GM23248 (cell line): Measurements from ENCODE around the gene ADAMTSL3. TPM values are rescaled to one million over a fixed set of nuclear protein-coding genes. Genes with fewer than 3 reads are reported as not detected.

Experiments used
- DNase-seq: peaks from one replicate; pipeline ENCODE4 v3.0.0-alpha.2; 2015
- H2AFZ ChIP-seq: fragments of 200-600 bp; sonication (generic); 2 replicates; pipeline ENCODE4 v1.6.1; 2016; ENCODE audit warnings: antibody characterized with exemption
- H3F3A ChIP-seq: fragments of 200-600 bp; sonication (generic); 2 replicates; pipeline ENCODE4 v1.6.1; 2016; ENCODE audit warnings: mild to moderate bottlenecking, antibody characterized with exemption, mixed run types; ENCODE audit not compliant: insufficient read depth
- H3K27ac ChIP-seq: fragments of 200-600 bp; sonication (generic); 2 replicates; pipeline ENCODE4 v1.5.1; 2016; ENCODE audit warnings: mild to moderate bottlenecking
- H3K27me3 ChIP-seq: fragments of 200-600 bp; sonication (generic); replicated peaks from 2 replicates; pipeline ENCODE4 v1.6.1; 2016; ENCODE audit warnings: mild to moderate bottlenecking; ENCODE audit not compliant: insufficient read depth
- H3K36me3 ChIP-seq: fragments of 200-600 bp; sonication (generic); 2 replicates; pipeline ENCODE4 v1.6.1; 2016; ENCODE audit warnings: low read depth, mild to moderate bottlenecking
- H3K4me1 ChIP-seq: fragments of 200-600 bp; sonication (generic); 2 replicates; pipeline ENCODE4 v1.6.1; 2016; ENCODE audit warnings: mild to moderate bottlenecking; ENCODE audit not compliant: insufficient read depth
- H3K4me2 ChIP-seq: fragments of 200-600 bp; sonication (generic); one replicate; pipeline ENCODE4 v1.6.1; 2016; ENCODE audit warnings: mild to moderate bottlenecking; ENCODE audit not compliant: unreplicated experiment
- H3K4me3 ChIP-seq: fragments of 200-600 bp; sonication (generic); 2 replicates; pipeline ENCODE4 v1.5.1; 2016; ENCODE audit warnings: mild to moderate bottlenecking
- H3K79me2 ChIP-seq: fragments of 200-600 bp; sonication (generic); 2 replicates; pipeline ENCODE4 v1.6.1; 2016; ENCODE audit warnings: mild to moderate bottlenecking; ENCODE audit not compliant: insufficient read depth
- H3K9ac ChIP-seq: fragments of 200-600 bp; sonication (generic); 2 replicates; pipeline ENCODE4 v1.6.1; 2016; ENCODE audit warnings: mild to moderate bottlenecking
- H3K9me2 ChIP-seq: fragments of 200-600 bp; sonication (generic); 2 replicates; pipeline ENCODE4 v1.6.1; 2016; ENCODE audit warnings: mixed run types, mild to moderate bottlenecking, moderate library complexity; ENCODE audit not compliant: insufficient read depth
- H3K9me3 ChIP-seq: fragments of 200-600 bp; sonication (generic); one replicate; pipeline ENCODE4 v1.6.1; 2017; ENCODE audit warnings: low read depth
- H4K20me1 ChIP-seq: fragments of 200-600 bp; sonication (generic); 2 replicates; pipeline ENCODE4 v1.6.0; 2016; ENCODE audit not compliant: insufficient read depth
- EZH2 ChIP-seq: fragments of 200-600 bp; sonication (generic); IDR thresholded peaks from 2 replicates; pipeline ENCODE4 v1.6.1; 2018; ENCODE audit warnings: antibody characterized with exemption, mild to moderate bottlenecking; ENCODE audit not compliant: insufficient read depth, poor library complexity, severe bottlenecking
- EZH2phosphoT487 ChIP-seq: fragments of 200-600 bp; sonication (generic); IDR thresholded peaks from 2 replicates; pipeline ENCODE4 v1.6.1; 2018; ENCODE audit warnings: antibody characterized with exemption, moderate library complexity, mild to moderate bottlenecking, low read depth; ENCODE audit not compliant: insufficient read depth
- WGBS, 2 experiments: methylation state at CpG; one replicate each; pipeline ENCODE4 v1.1.6; 2015 to 2017; ENCODE audit warnings: low lambda C conversion rate in 2 of 2, low coverage in 1 of 2; ENCODE audit errors: missing lambda C conversion rate in 2 of 2; 5-methylcytosine and 5-hydroxymethylcytosine counted together
- in situ Hi-C: fragments of 300-500 bp; cut with MboI; formaldehyde crosslinking; loops from 2 replicates; pipeline ENCODE4 v1.15.0; 2020
- polyA plus RNA-seq: library from polyadenylated mRNA; unstranded; fragments of >200 nt; fragmentation: Nextera tagmentation; extraction: Ambion mirVana; gene quantifications from 2 replicates; pipeline ENCODE4 v1.2.1, GENCODE V29; 2016
- total RNA-seq: library from RNA; depleted of rRNA; stranded (reverse); fragments of >200 nt; shearing (Covaris generic); gene quantifications from 2 replicates; pipeline ENCODE4 v1.2.3, GENCODE V29; 2014

ADAMTSL3 gene
- total and polyA plus RNA-seq, 2 experiments from 2014 or later = not detected

DNA sequence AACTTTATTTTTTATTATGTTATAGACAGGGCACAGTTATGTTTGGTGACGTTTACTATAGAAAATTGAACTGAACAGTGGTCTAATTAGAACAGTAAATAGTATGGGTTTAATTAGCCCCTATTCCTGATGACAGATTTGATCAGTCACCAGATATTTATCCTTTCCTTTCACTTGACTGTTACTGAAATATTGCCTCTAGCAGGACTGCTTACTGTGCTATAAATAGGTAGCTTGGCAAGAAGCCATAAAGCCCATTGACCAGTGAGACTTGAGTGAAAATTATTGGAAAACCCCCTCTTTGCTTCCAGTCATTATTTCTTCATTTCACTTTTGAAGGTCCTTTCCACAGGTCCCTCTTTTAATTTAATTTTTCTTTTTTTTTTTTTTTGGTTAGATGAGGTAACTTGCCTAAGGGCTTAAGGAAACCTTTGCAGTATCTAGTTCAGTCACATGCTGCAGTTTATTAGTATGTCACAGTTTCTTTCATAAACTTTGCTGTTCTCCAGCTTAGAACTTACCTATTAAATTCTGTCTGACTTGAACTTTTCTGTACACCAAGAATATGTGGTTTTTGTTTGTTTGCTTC is 115.6 kb downstream of the ADAMTSL3 start:
- Histone ChIP-seq H3K4me2 (no peak overlapping the region), H3K36me3 (no peaks in the 10 kb centered on the region), H3K9me2 (no peaks in the 10 kb centered on the region), H3K9ac (no peak overlapping the region), H4K20me1 (no peaks in the 10 kb centered on the region), H3K4me1 (no peaks in the 10 kb centered on the region), H3K4me3 (no peak overlapping the region), H3K27me3 (no peaks in the 10 kb centered on the region; the same call in 1 of the 2 replicates), H3K79me2 (no peaks in the 10 kb centered on the region), H3K9me3 (no peaks in the 10 kb centered on the region), H3F3A (no peaks in the 10 kb centered on the region), H2AFZ (no peak overlapping the region), H3K27ac (no peak overlapping the region)
- TF ChIP-seq EZH2phosphoT487 (no peak), EZH2 (no peak)
- DNase-seq = peak; percentile 3
- in situ Hi-C loops = no loop called here
- 22 to 29% methylated on average over 1 of the region's 1 CpG for WGBS, 2 experiments

DNA sequence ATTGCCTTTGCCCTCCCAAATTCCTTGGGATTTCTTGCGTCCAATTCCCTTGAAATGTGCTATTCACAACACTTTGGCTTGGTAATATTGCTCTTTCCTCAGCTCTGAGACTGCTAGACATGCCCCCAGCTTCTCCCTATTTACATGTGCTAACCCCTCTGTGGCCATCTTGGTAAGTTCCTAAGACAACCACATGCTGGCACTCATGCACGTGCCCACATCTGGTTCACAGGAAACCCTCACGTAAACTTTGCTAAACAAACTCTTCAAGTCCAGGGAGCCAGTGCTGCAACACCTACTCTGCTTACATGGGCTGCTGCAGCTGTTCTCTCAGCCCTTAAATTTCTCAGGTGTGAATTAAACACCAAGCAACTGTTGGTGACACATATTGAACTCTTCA is 121.8 kb downstream of the ADAMTSL3 start:
- WGBS, 2 experiments = 32 to 34% methylated on average over 3 of the region's 3 CpGs
- TF ChIP-seq EZH2 (no peak), EZH2phosphoT487 (no peak)
- DNase-seq = no peak
- Histone ChIP-seq H4K20me1 (no peaks in the 10 kb centered on the region), H2AFZ (no peak overlapping the region), H3K9me2 (no peaks in the 10 kb centered on the region), H3K9me3 (no peaks in the 10 kb centered on the region), H3K4me1 (no peaks in the 10 kb centered on the region), H3K4me3 (no peak overlapping the region), H3K27ac (no peak overlapping the region), H3K79me2 (no peaks in the 10 kb centered on the region), H3K36me3 (no peaks in the 10 kb centered on the region), H3F3A (no peaks in the 10 kb centered on the region), H3K9ac (no peak overlapping the region), H3K27me3 (no peaks in the 10 kb centered on the region), H3K4me2 (no peak overlapping the region)
- in situ Hi-C loops = no loop called here

DNA sequence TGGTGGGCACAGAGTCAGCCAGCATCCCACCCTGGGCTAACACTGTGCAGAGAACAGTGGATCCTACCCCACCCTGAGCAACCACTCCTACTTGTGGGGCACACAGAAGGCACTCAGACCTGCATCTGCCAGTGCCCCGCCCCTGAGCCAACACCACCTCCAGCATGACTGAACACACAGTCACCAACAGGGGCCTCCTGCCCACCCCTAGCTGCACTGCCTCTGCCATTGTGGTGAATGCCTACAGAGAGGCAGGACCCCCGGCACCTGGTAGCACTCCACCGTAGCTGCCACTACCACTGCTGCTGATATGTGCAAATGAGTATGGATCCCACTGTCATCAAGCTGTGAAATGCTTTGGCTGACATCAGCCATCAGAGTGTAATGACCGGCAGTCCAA is 123.1 kb downstream of the ADAMTSL3 start:
- Histone ChIP-seq H3K27ac (no peak overlapping the region), H3K4me1 (no peaks in the 10 kb centered on the region)

DNA sequence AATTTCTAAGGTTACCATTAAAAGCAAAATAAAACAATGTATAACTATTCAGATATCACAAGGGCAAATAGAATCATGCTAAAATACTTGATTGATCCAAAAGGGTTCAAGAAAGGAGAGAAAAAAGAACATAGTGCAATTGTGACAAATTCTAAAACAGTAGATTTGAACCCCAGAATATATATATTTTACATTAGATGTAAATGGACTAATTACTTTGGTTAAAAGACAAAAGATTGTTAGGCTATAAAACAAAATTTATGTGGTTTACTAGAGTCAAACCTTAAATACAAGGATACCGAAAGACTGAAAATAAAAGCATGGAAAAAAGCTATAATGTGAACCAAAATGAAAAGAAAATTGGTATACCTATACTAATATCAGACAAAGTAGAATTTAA is 129.3 kb downstream of the ADAMTSL3 start:
- no peak overlapping the region for H2AFZ ChIP-seq
- H3K4me2 ChIP-seq = no peak overlapping the region
- H3F3A ChIP-seq = no peaks in the 10 kb centered on the region
- no peaks in the 10 kb centered on the region for H3K4me1 ChIP-seq
- H3K36me3 ChIP-seq = no peaks in the 10 kb centered on the region
- no peaks in the 10 kb centered on the region for H3K9me3 ChIP-seq
- no peak for DNase-seq
- WGBS, 2 experiments = 58 to 72% methylated on average over 1 of the region's 1 CpG
- no peak overlapping the region for H3K9ac ChIP-seq
- H3K27ac ChIP-seq = no peak overlapping the region
- no peaks in the 10 kb centered on the region for H3K9me2 ChIP-seq
- 0 out of 2 replicates have a peak, but pooled peaks cover 4% of the 10 kb centered on the region for H3K27me3 ChIP-seq
- no peak overlapping the region for H3K4me3 ChIP-seq
- no peaks in the 10 kb centered on the region for H3K79me2 ChIP-seq
- TF ChIP-seq EZH2 (no peak), EZH2phosphoT487 (no peak)
- no peaks in the 10 kb centered on the region for H4K20me1 ChIP-seq
- in situ Hi-C loops = no loop called here

More for the DNA sequence above, 123.1 kb downstream of the ADAMTSL3 start:
- Histone ChIP-seq H3K79me2 (no peaks in the 10 kb centered on the region), H3K9ac (no peak overlapping the region), H3F3A (no peaks in the 10 kb centered on the region), H3K4me2 (no peak overlapping the region), H3K9me2 (no peaks in the 10 kb centered on the region), H3K36me3 (no peaks in the 10 kb centered on the region), H4K20me1 (no peaks in the 10 kb centered on the region), H3K27me3 (no peaks in the 10 kb centered on the region), H3K4me3 (no peak overlapping the region), H2AFZ (no peak overlapping the region), H3K9me3 (no peaks in the 10 kb centered on the region)
- TF ChIP-seq EZH2phosphoT487 = no peak
- no peak for TF ChIP-seq EZH2
- WGBS, 2 experiments = 48 to 59% methylated on average over 4 of the region's 4 CpGs
- in situ Hi-C loops = no loop called here
- no peak for DNase-seq

DNA sequence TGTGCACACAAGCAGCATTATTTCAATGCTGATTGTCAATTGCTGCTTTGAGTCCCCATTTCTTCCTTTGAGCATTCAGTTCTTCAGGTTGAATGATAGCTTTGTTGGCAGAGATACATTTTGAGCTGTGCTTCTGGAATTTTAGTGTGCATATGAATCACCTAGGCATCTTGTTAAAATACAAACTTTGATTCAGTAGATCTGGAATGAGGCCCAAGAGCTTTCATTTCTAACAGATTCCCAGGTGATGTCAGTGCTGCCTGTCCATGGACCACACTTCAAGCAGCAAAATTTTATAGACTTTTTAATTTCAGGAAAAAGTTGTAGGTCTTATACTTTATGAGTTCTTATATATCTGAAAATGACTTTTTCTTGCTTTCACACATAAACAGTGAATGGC is 131.1 kb downstream of the ADAMTSL3 start:
- no peaks in the 10 kb centered on the region for H3K4me1 ChIP-seq
- H3K36me3 ChIP-seq = no peaks in the 10 kb centered on the region
- H3K27ac ChIP-seq = no peak overlapping the region
- TF ChIP-seq EZH2phosphoT487 (no peak), EZH2 (no peak)
- H3K27me3 ChIP-seq = 0 out of 2 replicates have a peak, but pooled peaks cover 4% of the 10 kb centered on the region
- no peaks in the 10 kb centered on the region for H3F3A ChIP-seq
- H4K20me1 ChIP-seq = no peaks in the 10 kb centered on the region
- in situ Hi-C loops = no loop called here
- H2AFZ ChIP-seq = no peak overlapping the region
- no peak overlapping the region for H3K9ac ChIP-seq
- DNase-seq = no peak
- no peak overlapping the region for H3K4me3 ChIP-seq
- no peaks in the 10 kb centered on the region for H3K9me2 ChIP-seq
- no peaks in the 10 kb centered on the region for H3K79me2 ChIP-seq
- no peaks in the 10 kb centered on the region for H3K9me3 ChIP-seq
- no peak overlapping the region for H3K4me2 ChIP-seq
